Endothelial cell of umbilical vein (primary cell): ENCODE data around the gene ERAL1. TPM values are rescaled to one million over a fixed set of nuclear protein-coding genes. Genes with fewer than 3 reads are reported as not detected.

ENCODE experiments used
- BruUV-seq: library from RNA; stranded (reverse); fragments of 400-500 nt; replicated peaks from 2 replicates; lab custom pipeline; 2021; lab: Mats Ljungman, UMichigan
- CTCF ChIA-PET: fragments of 300-600, 350-600 bp; sonication (Branson Sonifier 250); formaldehyde crosslinking; loops from one replicate; lab custom pipeline; 2021; ENCODE audit warnings: antibody characterized with exemption, inconsistent platforms; lab: Charles Lee
- POLR2A ChIA-PET: fragments of 300-600, 350-600 bp; sonication (Branson Sonifier 250); formaldehyde crosslinking; loops from one replicate; lab custom pipeline; 2021; ENCODE audit warnings: antibody characterized with exemption, inconsistent platforms; lab: Charles Lee
- DNase-seq: peaks from one replicate; pipeline ENCODE4 v3.0.0-alpha.2; 2011; ENCODE audit warnings: low read depth, low spot score
- FAIRE-seq: peaks from 2 replicates; lab custom pipeline; 2011; peaks lifted over from hg19 to GRCh38; lab: Jason Lieb, UNC
- H2AFZ ChIP-seq: 2 replicates; pipeline ENCODE4 v1.6.0; 2012; ENCODE audit warnings: low read depth, low read length, control low read depth, inconsistent platforms
- H3K27ac ChIP-seq: 2 replicates; pipeline ENCODE4 v1.5.1; 2011; ENCODE audit warnings: low read depth, mild to moderate bottlenecking, control low read depth, low read length, moderate library complexity; ENCODE audit not compliant: insufficient read depth
- H3K27me3 ChIP-seq, 2 experiments: 2 replicates each; pipeline versions ENCODE4 v1.6.0 to v1.6.1; 2011; ENCODE audit warnings: low read length in 2 of 2, mixed read lengths in 1 of 2; ENCODE audit not compliant: control insufficient read depth in 2 of 2, insufficient read depth in 2 of 2
- H3K36me3 ChIP-seq, 2 experiments: 2 replicates in 1 of 2; 3 replicates in 1 of 2; pipeline ENCODE4 v1.5.1; 2011; ENCODE audit warnings: low read length in 2 of 2, mild to moderate bottlenecking in 1 of 2, moderate library complexity in 1 of 2; ENCODE audit not compliant: control insufficient read depth in 2 of 2, insufficient read depth in 2 of 2; ENCODE audit errors: extremely low read depth in 1 of 2
- H3K4me1 ChIP-seq: 3 replicates; pipeline ENCODE4 v1.5.1; 2011; ENCODE audit warnings: mild to moderate bottlenecking, low read length; ENCODE audit not compliant: control insufficient read depth, insufficient read depth; ENCODE audit errors: extremely low read depth
- H3K4me2 ChIP-seq: 2 replicates; pipeline ENCODE4 v1.6.1; 2011; ENCODE audit warnings: low read length, control low read depth, mixed read lengths; ENCODE audit not compliant: insufficient read depth
- H3K4me3 ChIP-seq, 3 experiments: fragments of 200-600 bp in 1 of 3; sonication (generic), shearing (Covaris generic) in 1 of 3; replicated peaks in 1 of 3; 2 replicates each; pipeline ENCODE4 v1.5.1; 2011 to 2016; ENCODE audit warnings: control low read depth in 3 of 3, low read length in 3 of 3, mild to moderate bottlenecking in 2 of 3, inconsistent platforms in 1 of 3, low read depth in 1 of 3, moderate library complexity in 1 of 3; ENCODE audit not compliant: insufficient read depth in 1 of 3
- H3K79me2 ChIP-seq: 2 replicates; pipeline ENCODE4 v1.6.0; 2012; ENCODE audit warnings: low read length, inconsistent platforms; ENCODE audit not compliant: control insufficient read depth, insufficient read depth
- H3K9ac ChIP-seq: replicated peaks from 2 replicates; pipeline ENCODE3; 2011; ENCODE audit warnings: low read length, control low read depth; ENCODE audit not compliant: insufficient read depth; ENCODE audit errors: extremely low read depth
- H3K9me1 ChIP-seq: replicated peaks from 3 replicates; pipeline ENCODE4 v1.6.0; 2011; ENCODE audit warnings: mild to moderate bottlenecking, low read length; ENCODE audit not compliant: control insufficient read depth, insufficient read depth; ENCODE audit errors: extremely low read depth
- H3K9me3 ChIP-seq: replicated peaks from 2 replicates; pipeline ENCODE4 v1.5.1; 2012; ENCODE audit warnings: low read length, inconsistent platforms; ENCODE audit not compliant: control insufficient read depth, insufficient read depth
- H4K20me1 ChIP-seq: replicated peaks from 2 replicates; pipeline ENCODE3; 2011; ENCODE audit warnings: mild to moderate bottlenecking, low read length; ENCODE audit not compliant: control insufficient read depth, insufficient read depth; ENCODE audit errors: extremely low read depth
- CTCF ChIP-seq, 2 donors: IDR thresholded peaks; 1 replicate in 1 of 2; 2 replicates in 1 of 2; pipeline ENCODE4 v1.5.1; 2011; ENCODE audit warnings: low read length in 2 of 2, mild to moderate bottlenecking in 2 of 2, moderate library complexity in 2 of 2, control low read depth in 1 of 2, inconsistent platforms in 1 of 2, low read depth in 1 of 2; ENCODE audit not compliant: insufficient read depth in 1 of 2; ENCODE audit errors: extremely low read depth in 1 of 2
- EZH2 ChIP-seq: IDR thresholded peaks from 2 replicates; pipeline ENCODE4 v1.6.1; 2012; ENCODE audit warnings: borderline replicate concordance, low read depth, mild to moderate bottlenecking, moderate library complexity, low read length, inconsistent platforms; ENCODE audit not compliant: severe bottlenecking
- POLR2AphosphoS5 ChIP-seq: IDR thresholded peaks from 2 replicates; pipeline ENCODE4 v1.6.1; 2012; ENCODE audit warnings: low read depth, mild to moderate bottlenecking, control low read depth, low read length, moderate library complexity; ENCODE audit not compliant: insufficient read depth
- dilution Hi-C: fragments of 300-500 bp; cut with MboI; formaldehyde crosslinking; loops from one replicate; pipeline ENCODE4 v1.15.0; 2019; ENCODE audit warnings: low sequenced_read_pairs; ENCODE audit not compliant: extremely low pct_ligation_motif_present
- intact Hi-C: fragments of 100-400 bp; cut with micrococcal nuclease; formaldehyde crosslinking; loops from one replicate; pipeline ENCODE4 v1.10.0; 2022
- polyA plus RNA-seq, 4 experiments: library from polyadenylated mRNA; depleted of rRNA in 3 of 4; stranded (reverse) in 3 of 4; unstranded in 1 of 4; fragments of >200 nt; gene quantifications; 2 replicates each; pipeline versions ENCODE4 v1.2.1 to v1.2.3, GENCODE V29; 2011 to 2012; ENCODE audit warnings: missing spikeins in 1 of 4
- total RNA-seq: library from RNA; stranded (reverse); gene quantifications from 2 replicates; pipeline ENCODE4 v1.2.3, GENCODE V29; 2021

Gene ERAL1
- total and polyA plus RNA-seq, 2 donors (not counting 3 experiments of a cell fraction or from before 2014, with no cell fraction given), result 58.0 to 86.6 TPM

DNA sequence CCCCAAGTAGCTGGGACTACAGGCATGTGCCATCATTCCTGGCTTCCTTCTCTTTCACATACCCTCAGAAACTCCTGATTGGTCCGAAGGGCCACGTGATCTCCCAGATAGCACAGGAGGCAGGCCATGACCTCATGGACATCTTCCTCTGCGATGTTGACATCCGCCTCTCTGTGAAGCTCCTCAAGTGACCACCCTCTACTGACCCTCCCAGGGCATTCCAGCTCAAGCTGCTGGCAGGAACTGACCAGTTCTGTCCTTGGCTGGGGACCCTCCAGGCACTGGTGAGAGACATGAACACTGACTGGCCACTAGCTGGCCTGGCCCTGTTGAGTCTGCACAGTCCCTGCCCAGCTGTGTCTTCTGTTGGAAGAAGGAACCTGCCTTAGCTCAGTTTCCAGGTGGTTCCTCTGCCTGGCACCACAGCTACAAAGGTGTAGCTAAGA, 5.6 kb downstream of the ERAL1 start:
- TF ChIP-seq CTCF (IDR thresholded peaks at IDR 0.05; ENCODE audit: extremely low read depth in 1 of 2, insufficient read depth in 1 of 2, low read depth in 1 of 2, low read length in 2 of 2), result no peak
- no peak for TF ChIP-seq EZH2
- TF ChIP-seq POLR2AphosphoS5, result no peak
- H3K79me2 ChIP-seq, result peaks cover 9% of the 10 kb centered on the region
- H3K9ac ChIP-seq, result no peak overlapping the region
- H3K9me3 ChIP-seq, result no peaks in the 10 kb centered on the region
- peaks cover 13 to 21% of the 10 kb centered on the region in 2 experiments for H3K36me3 ChIP-seq
- FAIRE-seq (no peak), DNase-seq (no peak)
- CTCF ChIA-PET, result interaction anchor here (1.5 to 1.9 kb wide), 2 partner anchors 17 to 97 kb away, joined by 4 to 6 read pairs; no protein-coding TSS in a partner anchor
- peaks cover 12% of the 10 kb centered on the region for H3K4me1 ChIP-seq
- intact Hi-C loops (no loop called here), dilution Hi-C loops (no loop called here)
- H3K27me3 ChIP-seq, result no peaks in the 10 kb centered on the region
- H3K27ac ChIP-seq, result no peak overlapping the region
- POLR2A ChIA-PET, result no interaction called here
- no peak overlapping the region for H3K4me2 ChIP-seq
- no peak overlapping the region for H2AFZ ChIP-seq
- BruUV-seq, result no TSS peak
- no peaks in the 10 kb centered on the region for H4K20me1 ChIP-seq
- H3K9me1 ChIP-seq, result no peaks in the 10 kb centered on the region
- H3K4me3 ChIP-seq, result no peak overlapping the region
